ENCODE data around the gene KCNG2. TPM values are rescaled to one million over a fixed set of nuclear protein-coding genes. Genes with fewer than 3 reads are reported as not detected.

Gene KCNG2
- total RNA-seq, 3 donors from 2014 or later (not counting 1 experiment from before 2014, with no cell fraction given): not detected

GRCh38 chr18:79848294-79848578, 50.5 kb downstream of the KCNG2 start:
- intact Hi-C loops (cut with micrococcal nuclease): no loop called here
- no peak overlapping the region for H3K27ac ChIP-seq (ENCODE audit: low read length)
- no peaks in the 10 kb centered on the region for H3K36me3 ChIP-seq (ENCODE audit: control insufficient read depth, insufficient read depth, low read length)
- H3K4me3 ChIP-seq (ENCODE audit: low read length): no peak overlapping the region
- H3K9me3 ChIP-seq (ENCODE audit: control insufficient read depth, insufficient read depth, low read length): no peaks in the 10 kb centered on the region
- Mint-ChIP-seq H3K27ac (no peak overlapping the region), H3K27me3 (ENCODE audit: low read depth in 2 of 2) (peaks cover 0 to 11% of the 10 kb centered on the region in 2 donors), H3K9me3 (no peaks in the 10 kb centered on the region), H3K36me3 (no peaks in the 10 kb centered on the region), H3K4me3 (no peak overlapping the region), H3K4me1 (no peaks in the 10 kb centered on the region)
- H3K4me1 ChIP-seq (ENCODE audit: control insufficient read depth, insufficient read depth, low read length): no peaks in the 10 kb centered on the region
- ATAC-seq: no peak
- H3K27me3 ChIP-seq (ENCODE audit: control insufficient read depth, insufficient read depth, low read length): no peaks in the 10 kb centered on the region
- TF ChIP-seq CTCF (IDR thresholded peaks at IDR 0.05): no peak
- 95% methylated on average over 15 of the region's 15 CpGs for WGBS (ENCODE audit: insufficient coverage)
- no peak for DNase-seq

GRCh38 chr18:79848579-79849327, 51.0 kb downstream of the KCNG2 start:
- H3K27me3 ChIP-seq (ENCODE audit: control insufficient read depth, insufficient read depth, low read length): no peaks in the 10 kb centered on the region
- Mint-ChIP-seq H3K27ac (no peak overlapping the region), H3K9me3 (no peaks in the 10 kb centered on the region)

GRCh38 chr18:79849328-79850207, 51.8 kb downstream of the KCNG2 start:
- H3K36me3 ChIP-seq (ENCODE audit: control insufficient read depth, insufficient read depth, low read length): no peaks in the 10 kb centered on the region
- H3K4me1 ChIP-seq (ENCODE audit: control insufficient read depth, insufficient read depth, low read length): no peaks in the 10 kb centered on the region
- DNase-seq (no peak), ATAC-seq (no peak)
- Mint-ChIP-seq H3K27me3 (ENCODE audit: low read depth in 2 of 2) (peaks cover 0 to 8% of the 10 kb centered on the region in 2 donors), H3K27ac (no peak overlapping the region), H3K9me3 (no peaks in the 10 kb centered on the region), H3K4me1 (no peaks in the 10 kb centered on the region), H3K36me3 (no peaks in the 10 kb centered on the region), H3K4me3 (no peak overlapping the region)
- H3K27me3 ChIP-seq (ENCODE audit: control insufficient read depth, insufficient read depth, low read length): no peaks in the 10 kb centered on the region
- 93% methylated on average over 50 of the region's 51 CpGs for WGBS (ENCODE audit: insufficient coverage)
- H3K9me3 ChIP-seq (ENCODE audit: control insufficient read depth, insufficient read depth, low read length): no peaks in the 10 kb centered on the region
- no peak overlapping the region for H3K4me3 ChIP-seq (ENCODE audit: low read length)
- intact Hi-C loops (cut with micrococcal nuclease): no loop called here
- TF ChIP-seq CTCF (IDR thresholded peaks at IDR 0.05): no peak
- H3K27ac ChIP-seq (ENCODE audit: low read length): no peak overlapping the region

More at GRCh38 chr18:79848579-79849327, 51.0 kb downstream of the KCNG2 start:
- Mint-ChIP-seq H3K36me3 (no peaks in the 10 kb centered on the region), H3K27me3 (ENCODE audit: low read depth in 2 of 2) (peaks cover 0 to 11% of the 10 kb centered on the region in 2 donors), H3K4me3 (no peak overlapping the region), H3K4me1 (no peaks in the 10 kb centered on the region)
- no peak overlapping the region for H3K27ac ChIP-seq (ENCODE audit: low read length)
- H3K36me3 ChIP-seq (ENCODE audit: control insufficient read depth, insufficient read depth, low read length): no peaks in the 10 kb centered on the region
- no peaks in the 10 kb centered on the region for H3K4me1 ChIP-seq (ENCODE audit: control insufficient read depth, insufficient read depth, low read length)
- no peaks in the 10 kb centered on the region for H3K9me3 ChIP-seq (ENCODE audit: control insufficient read depth, insufficient read depth, low read length)
- no peak overlapping the region for H3K4me3 ChIP-seq (ENCODE audit: low read length)
- 93% methylated on average over 45 of the region's 45 CpGs for WGBS (ENCODE audit: insufficient coverage)
- ATAC-seq: no peak
- no peak for TF ChIP-seq CTCF (IDR thresholded peaks at IDR 0.05)
- no peak for DNase-seq
- intact Hi-C loops (cut with micrococcal nuclease): no loop called here

All from natural killer cell (primary cell).